HL-60 (cell line): ENCODE measurements around the gene PIK3R4.

Source experiments
- CTCF ChIP-seq: IDR thresholded peaks from one replicate; pipeline ENCODE4 v1.5.1; 2011; ENCODE audit warnings: low read length, control low read depth, inconsistent platforms; ENCODE audit not compliant: insufficient read depth
- GABPA ChIP-seq: IDR thresholded peaks from 2 replicates; pipeline ENCODE4 v1.6.1; 2012; ENCODE audit warnings: low read depth
- POLR2AphosphoS5 ChIP-seq: IDR thresholded peaks from 2 replicates; pipeline ENCODE4 v1.6.1; 2012; ENCODE audit warnings: low read depth
- SPI1 ChIP-seq: IDR thresholded peaks from 2 replicates; pipeline ENCODE4 v1.6.1; 2012; ENCODE audit warnings: low read depth, mild to moderate bottlenecking, borderline replicate concordance

- TF ChIP-seq CTCF (no peak), GABPA (no peak), POLR2AphosphoS5 (no peak), SPI1 (no peak)
Observed at GRCh38 chr3:130741946-130742610, 4.6 kb downstream of the PIK3R4 start.
